Neural cell (in vitro differentiated cells): ENCODE data around the gene TELO2. TPM values are rescaled to one million over a fixed set of nuclear protein-coding genes. Genes with fewer than 3 reads are reported as not detected.

ENCODE experiments used
- H2AFZ ChIP-seq: fragments of 200-600, 300-800 bp; sonication (generic), shearing (Covaris generic); 2 replicates; pipeline ENCODE4 v1.6.0; 2014; ENCODE audit warnings: low read depth, mild to moderate bottlenecking, antibody characterized with exemption, low read length, moderate library complexity
- H3F3A ChIP-seq: fragments of 200-600 bp; shearing (Covaris generic); 2 replicates; pipeline ENCODE4 v1.6.1; 2016; ENCODE audit warnings: mild to moderate bottlenecking, moderate library complexity, mixed read lengths, antibody characterized with exemption, low read length; ENCODE audit not compliant: insufficient read depth, poor library complexity, severe bottlenecking
- H3K27ac ChIP-seq: fragments of 200-600, 300-800 bp; sonication (generic), shearing (Covaris generic); 2 replicates; pipeline ENCODE4 v1.5.1; 2014; ENCODE audit warnings: mild to moderate bottlenecking, low read length, moderate library complexity
- H3K27me3 ChIP-seq: fragments of 300-800, 200-600 bp; sonication (generic), shearing (Covaris generic); 2 replicates; pipeline ENCODE4 v1.6.0; 2014; ENCODE audit warnings: mild to moderate bottlenecking, low read depth, low read length, moderate library complexity; ENCODE audit not compliant: insufficient read depth
- H3K36me3 ChIP-seq: fragments of 300-800, 200-600 bp; sonication (generic), shearing (Covaris generic); 2 replicates; pipeline ENCODE4 v1.5.1; 2014; ENCODE audit warnings: mild to moderate bottlenecking, antibody characterized with exemption, low read length, moderate library complexity; ENCODE audit not compliant: insufficient read depth
- H3K4me2 ChIP-seq: fragments of 300-800, 200-600 bp; sonication (generic), shearing (Covaris generic); 2 replicates; pipeline ENCODE4 v1.6.0; 2014; ENCODE audit warnings: mild to moderate bottlenecking, low read length
- H3K4me3 ChIP-seq: fragments of 300-800, 200-600 bp; sonication (generic), shearing (Covaris generic); 2 replicates; pipeline ENCODE4 v1.5.1; 2014; ENCODE audit warnings: mild to moderate bottlenecking, low read length, moderate library complexity
- H3K79me2 ChIP-seq: fragments of 200-600 bp; shearing (Covaris generic); replicated peaks from 2 replicates; pipeline ENCODE4 v1.6.0; 2014; ENCODE audit warnings: mild to moderate bottlenecking, low read length, moderate library complexity; ENCODE audit not compliant: insufficient read depth
- H3K9ac ChIP-seq: fragments of 300-800, 200-600 bp; sonication (generic), shearing (Covaris generic); 2 replicates; pipeline ENCODE4 v1.6.1; 2016; ENCODE audit warnings: mild to moderate bottlenecking, low read length, mixed read lengths
- H3K9me2 ChIP-seq: fragments of 200-600 bp; shearing (Covaris generic); 2 replicates; pipeline ENCODE4 v1.6.1; 2016; ENCODE audit warnings: mild to moderate bottlenecking, low read length, mixed read lengths; ENCODE audit not compliant: insufficient read depth
- H3K9me3 ChIP-seq: fragments of 200-600, 300-800 bp; sonication (generic), shearing (Covaris generic); 2 replicates; pipeline ENCODE4 v1.6.1; 2016; ENCODE audit warnings: mild to moderate bottlenecking, mixed run types, low read length, moderate library complexity, mixed read lengths
- H4K20me1 ChIP-seq: fragments of 200-600 bp; shearing (Covaris generic); 2 replicates; pipeline ENCODE4 v1.6.1; 2016; ENCODE audit warnings: mild to moderate bottlenecking, mixed run types; ENCODE audit not compliant: insufficient read depth
- CTCF ChIP-seq: fragments of 450-650 bp; IDR thresholded peaks from 2 replicates; pipeline ENCODE4 v1.5.1; 2014; ENCODE audit warnings: antibody characterized with exemption, mild to moderate bottlenecking, moderate library complexity; ENCODE audit not compliant: poor library complexity, severe bottlenecking
- EP300 ChIP-seq: fragments of 450-650 bp; conservative IDR thresholded peaks from 2 replicates; pipeline ENCODE4 v1.6.1; 2014; ENCODE audit warnings: antibody characterized with exemption, mild to moderate bottlenecking, moderate library complexity; ENCODE audit not compliant: poor library complexity, severe bottlenecking
- EZH2 ChIP-seq: fragments of 200-600, 300-800 bp; shearing (Covaris generic), sonication (generic); IDR thresholded peaks from 2 replicates; pipeline ENCODE4 v1.6.1; 2014; ENCODE audit warnings: antibody characterized with exemption, low read length, borderline replicate concordance, mild to moderate bottlenecking; ENCODE audit not compliant: insufficient read depth, poor library complexity, severe bottlenecking
- MXI1 ChIP-seq: fragments of 450-650 bp; conservative IDR thresholded peaks from 2 replicates; pipeline ENCODE4 v1.6.1; 2014; ENCODE audit warnings: antibody characterized with exemption, mild to moderate bottlenecking; ENCODE audit not compliant: poor library complexity, severe bottlenecking
- POLR2AphosphoS5 ChIP-seq: IDR thresholded peaks from 2 replicates; pipeline ENCODE4 v1.6.1; 2012
- RAD21 ChIP-seq: fragments of 450-650 bp; conservative IDR thresholded peaks from 2 replicates; pipeline ENCODE4 v1.6.1; 2014; ENCODE audit warnings: antibody characterized with exemption, mild to moderate bottlenecking, moderate library complexity
- SMC3 ChIP-seq: fragments of 450-650 bp; conservative IDR thresholded peaks from 2 replicates; pipeline ENCODE4 v1.6.1; 2014; ENCODE audit warnings: antibody characterized with exemption, mild to moderate bottlenecking, moderate library complexity; ENCODE audit not compliant: poor library complexity
- TAF1 ChIP-seq: IDR thresholded peaks from 2 replicates; pipeline ENCODE4 v1.6.1; 2012; ENCODE audit warnings: low read depth
- polyA plus RNA-seq: library from polyadenylated mRNA; depleted of rRNA; stranded (reverse); fragments of >200 nt; gene quantifications from 2 replicates; pipeline ENCODE4 v1.2.3, GENCODE V29; 2014
- TF ChIP-seq, protein P1 (sequence below): IDR thresholded peaks from 2 replicates; pipeline ENCODE4 v1.6.1; 2012; ENCODE audit warnings: borderline replicate concordance

The TELO2 gene
- polyA plus RNA-seq, 1 donor from 2014 or later, result 50.4 TPM

DNA sequence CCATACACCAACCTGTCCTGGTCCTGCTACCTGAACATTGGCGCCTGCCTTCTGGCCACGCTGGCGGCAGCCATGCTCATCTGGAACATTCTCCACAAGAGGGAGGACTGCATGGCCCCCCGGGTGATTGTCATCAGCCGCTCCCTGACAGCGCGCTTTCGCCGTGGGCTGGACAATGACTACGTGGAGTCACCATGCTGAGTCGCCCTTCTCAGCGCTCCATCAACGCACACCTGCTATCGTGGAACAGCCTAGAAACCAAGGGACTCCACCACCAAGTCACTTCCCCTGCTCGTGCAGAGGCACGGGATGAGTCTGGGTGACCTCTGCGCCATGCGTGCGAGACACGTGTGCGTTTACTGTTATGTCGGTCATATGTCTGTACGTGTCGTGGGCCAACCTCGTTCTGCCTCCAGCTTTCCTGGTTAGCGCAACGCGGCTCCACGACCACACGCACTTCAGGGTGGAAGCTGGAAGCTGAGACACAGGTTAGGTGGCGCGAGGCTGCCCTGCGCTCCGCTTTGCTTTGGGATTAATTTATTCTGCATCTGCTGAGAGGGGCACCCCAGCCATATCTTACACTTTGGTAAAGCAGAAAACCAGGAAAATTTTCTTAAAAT lies 61.8 kb downstream of the TELO2 start:
- H3K27ac ChIP-seq, result no peak overlapping the region
- peaks cover 5% of the 10 kb centered on the region for H3K36me3 ChIP-seq
- no peaks in the 10 kb centered on the region for H3K27me3 ChIP-seq

GRCh38 chr16:1556254-1556653 lies 63.1 kb downstream of the TELO2 start:
- Histone ChIP-seq H2AFZ (no peak overlapping the region), H3K27ac (no peak overlapping the region), H3K27me3 (no peaks in the 10 kb centered on the region), H3F3A (no peaks in the 10 kb centered on the region), H3K9me3 (no peaks in the 10 kb centered on the region), H3K4me3 (no peak overlapping the region), H3K9me2 (no peaks in the 10 kb centered on the region), H3K36me3 (peaks cover 5% of the 10 kb centered on the region), H3K79me2 (no peaks in the 10 kb centered on the region), H4K20me1 (no peaks in the 10 kb centered on the region), H3K9ac (no peak overlapping the region), H3K4me2 (no peak overlapping the region)
- TF ChIP-seq RAD21, result no peak
- no peak for TF ChIP-seq TAF1
- no peak for TF ChIP-seq EZH2
- TF ChIP-seq CTCF, result no peak
- TF ChIP-seq EP300, result no peak
- TF ChIP-seq, protein P1, sequence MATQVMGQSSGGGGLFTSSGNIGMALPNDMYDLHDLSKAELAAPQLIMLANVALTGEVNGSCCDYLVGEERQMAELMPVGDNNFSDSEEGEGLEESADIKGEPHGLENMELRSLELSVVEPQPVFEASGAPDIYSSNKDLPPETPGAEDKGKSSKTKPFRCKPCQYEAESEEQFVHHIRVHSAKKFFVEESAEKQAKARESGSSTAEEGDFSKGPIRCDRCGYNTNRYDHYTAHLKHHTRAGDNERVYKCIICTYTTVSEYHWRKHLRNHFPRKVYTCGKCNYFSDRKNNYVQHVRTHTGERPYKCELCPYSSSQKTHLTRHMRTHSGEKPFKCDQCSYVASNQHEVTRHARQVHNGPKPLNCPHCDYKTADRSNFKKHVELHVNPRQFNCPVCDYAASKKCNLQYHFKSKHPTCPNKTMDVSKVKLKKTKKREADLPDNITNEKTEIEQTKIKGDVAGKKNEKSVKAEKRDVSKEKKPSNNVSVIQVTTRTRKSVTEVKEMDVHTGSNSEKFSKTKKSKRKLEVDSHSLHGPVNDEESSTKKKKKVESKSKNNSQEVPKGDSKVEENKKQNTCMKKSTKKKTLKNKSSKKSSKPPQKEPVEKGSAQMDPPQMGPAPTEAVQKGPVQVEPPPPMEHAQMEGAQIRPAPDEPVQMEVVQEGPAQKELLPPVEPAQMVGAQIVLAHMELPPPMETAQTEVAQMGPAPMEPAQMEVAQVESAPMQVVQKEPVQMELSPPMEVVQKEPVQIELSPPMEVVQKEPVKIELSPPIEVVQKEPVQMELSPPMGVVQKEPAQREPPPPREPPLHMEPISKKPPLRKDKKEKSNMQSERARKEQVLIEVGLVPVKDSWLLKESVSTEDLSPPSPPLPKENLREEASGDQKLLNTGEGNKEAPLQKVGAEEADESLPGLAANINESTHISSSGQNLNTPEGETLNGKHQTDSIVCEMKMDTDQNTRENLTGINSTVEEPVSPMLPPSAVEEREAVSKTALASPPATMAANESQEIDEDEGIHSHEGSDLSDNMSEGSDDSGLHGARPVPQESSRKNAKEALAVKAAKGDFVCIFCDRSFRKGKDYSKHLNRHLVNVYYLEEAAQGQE, result no peak
- TF ChIP-seq MXI1, result no peak
- TF ChIP-seq POLR2AphosphoS5, result no peak
- no peak for TF ChIP-seq SMC3

More for the DNA sequence above, 61.8 kb downstream of the TELO2 start:
- TF ChIP-seq CTCF, result no peak
- TF ChIP-seq, protein P1, result no peak
- no peak for TF ChIP-seq TAF1
- TF ChIP-seq POLR2AphosphoS5, result no peak
- H3K9me2 ChIP-seq, result no peaks in the 10 kb centered on the region
- no peaks in the 10 kb centered on the region for H4K20me1 ChIP-seq
- no peaks in the 10 kb centered on the region for H3K9me3 ChIP-seq
- H3K4me3 ChIP-seq, result no peak overlapping the region
- no peak overlapping the region for H3K4me2 ChIP-seq
- H3K9ac ChIP-seq, result no peak overlapping the region
- no peaks in the 10 kb centered on the region for H3F3A ChIP-seq
- no peak overlapping the region for H2AFZ ChIP-seq
- H3K79me2 ChIP-seq, result no peaks in the 10 kb centered on the region
